Measurements from ENCODE around the gene PRDM1.

The PRDM1 gene

DNA sequence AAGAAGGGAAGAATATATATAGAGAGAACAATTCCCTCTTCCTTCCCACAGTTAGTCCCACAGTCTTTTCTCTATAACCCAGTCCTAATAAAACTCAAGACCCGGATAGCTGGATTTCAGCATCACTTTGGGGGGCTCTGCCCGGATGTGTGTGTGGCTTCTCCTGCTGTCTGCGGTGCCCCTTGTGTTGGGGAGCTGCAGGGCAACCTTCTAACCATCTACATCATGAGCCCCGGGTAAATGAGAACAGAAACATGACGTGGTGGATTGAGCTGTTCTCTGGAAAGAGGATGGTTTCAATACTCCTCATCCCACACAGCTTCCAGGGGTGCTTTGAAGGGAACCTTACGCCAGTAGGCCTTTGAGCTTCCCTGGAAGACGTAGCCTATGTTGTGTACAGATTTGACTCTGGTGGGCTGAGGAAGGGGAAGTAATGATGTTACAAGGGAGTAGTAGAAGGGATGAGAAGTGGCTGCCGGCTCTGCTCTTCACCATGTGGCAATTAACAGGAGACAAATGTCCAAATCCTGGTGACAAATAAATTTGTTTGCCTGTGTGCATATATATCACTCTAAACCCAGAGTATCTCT is 13.5 kb upstream of the PRDM1 start:
- no peak for DNase-seq

DNA sequence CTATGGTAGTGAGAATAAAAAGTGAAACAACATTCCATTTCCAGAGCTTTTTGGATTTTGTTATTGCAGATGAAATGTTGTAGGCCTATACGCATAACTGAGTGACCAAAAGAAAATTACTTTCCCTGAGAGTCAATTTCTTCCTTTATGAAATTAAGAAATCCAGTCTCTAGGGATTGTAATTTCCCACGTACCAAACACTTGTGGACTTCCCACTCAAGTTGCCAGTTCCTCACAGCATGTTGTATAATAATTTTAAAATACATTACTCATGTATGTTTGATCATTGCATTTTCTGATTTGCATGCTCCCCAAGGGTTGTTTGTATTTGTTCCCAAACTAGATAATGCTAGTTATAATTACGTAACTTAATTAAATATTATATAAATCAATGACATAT is 12.0 kb upstream of the PRDM1 start:
- no peak for DNase-seq

GRCh38 chr6:106076139-106076538 is 10.0 kb upstream of the PRDM1 start:
- DNase-seq, result no peak

GRCh38 chr6:106077170-106077569 is 9.0 kb upstream of the PRDM1 start:
- DNase-seq, result no peak

GRCh38 chr6:106077881-106078280 is 8.3 kb upstream of the PRDM1 start:
- no peak for DNase-seq

GRCh38 chr6:106079961-106080762 is 6.0 kb upstream of the PRDM1 start:
- DNase-seq, result no peak

GRCh38 chr6:106080763-106081095 is 5.4 kb upstream of the PRDM1 start:
- no peak for DNase-seq

GRCh38 chr6:106081715-106082114 is 4.4 kb upstream of the PRDM1 start:
- DNase-seq, result no peak

- DNase-seq, result no peak
Measured at GRCh38 chr6:106082735-106083398, 3.3 kb upstream of the PRDM1 start.

DNA sequence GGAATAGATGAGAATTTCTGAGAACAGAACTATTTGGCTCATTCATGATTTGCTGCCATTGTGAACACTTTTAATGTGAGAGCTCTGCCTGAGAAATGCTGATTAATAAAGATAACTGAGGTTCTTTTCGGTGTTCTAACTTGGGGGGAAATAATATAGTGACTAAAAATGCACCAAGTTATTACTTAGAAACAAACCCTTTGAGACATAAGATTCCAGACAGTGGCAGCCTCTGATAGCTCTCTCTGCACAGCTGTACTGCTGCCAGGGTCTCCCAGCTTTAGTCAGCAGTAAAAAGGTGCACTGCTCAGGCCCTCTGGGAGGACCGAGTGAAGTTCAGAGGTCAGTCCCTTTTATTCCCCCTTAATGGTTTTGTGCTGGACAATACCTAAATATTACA is 2.5 kb upstream of the PRDM1 start:
- no peak for DNase-seq

GRCh38 chr6:106084106-106084988 is 1.8 kb upstream of the PRDM1 start:
- DNase-seq, result no peak

GRCh38 chr6:106084989-106085691 is 996 bp upstream of the PRDM1 start:
- DNase-seq, result no peak

- no peak for DNase-seq
Measured at GRCh38 chr6:106085692-106085983, 498 bp upstream of the PRDM1 start.

DNA sequence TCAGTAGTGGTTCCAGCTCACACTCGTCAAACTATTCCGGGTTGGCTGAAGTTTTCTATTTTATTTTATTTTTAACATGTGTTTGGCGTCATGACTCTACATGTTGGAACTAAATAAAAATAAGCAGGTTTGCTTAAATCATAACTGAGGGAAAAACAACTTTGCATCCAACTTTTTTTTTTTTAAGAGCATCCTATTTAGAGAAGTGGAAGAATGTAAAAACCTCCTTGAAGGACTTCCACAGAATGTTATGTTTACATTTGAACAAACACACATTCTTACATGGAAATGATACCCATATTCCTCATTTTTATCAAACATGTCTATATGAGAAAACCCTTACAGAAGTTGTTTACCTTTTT is 659 bp downstream of the PRDM1 start:
- DNase-seq, result no peak

GRCh38 chr6:106087548-106088325 is 1.6 kb downstream of the PRDM1 start:
- no peak for DNase-seq

GRCh38 chr6:106090001-106090400 is 3.9 kb downstream of the PRDM1 start:
- DNase-seq, result no peak

DNA sequence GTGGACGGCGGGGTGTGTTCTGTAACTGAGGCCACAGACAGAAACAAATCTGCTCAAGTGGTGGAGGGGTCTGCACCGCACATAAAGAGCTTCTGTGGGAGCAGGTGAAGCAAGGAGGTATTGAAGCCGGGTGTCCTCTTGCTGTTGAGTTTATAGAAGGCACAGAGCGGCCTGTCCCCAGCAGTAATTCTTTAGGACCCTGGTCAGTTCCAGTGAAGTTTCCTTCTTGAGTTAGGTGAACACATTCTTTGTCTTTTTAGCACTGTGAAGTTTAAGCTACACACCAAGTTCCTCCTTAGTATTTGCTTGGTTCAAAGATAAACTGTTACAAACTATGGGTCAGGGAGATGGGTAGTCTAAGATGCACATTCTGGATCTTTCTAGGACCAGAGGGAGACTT is 6.1 kb downstream of the PRDM1 start:
- DNase-seq, result no peak

DNA sequence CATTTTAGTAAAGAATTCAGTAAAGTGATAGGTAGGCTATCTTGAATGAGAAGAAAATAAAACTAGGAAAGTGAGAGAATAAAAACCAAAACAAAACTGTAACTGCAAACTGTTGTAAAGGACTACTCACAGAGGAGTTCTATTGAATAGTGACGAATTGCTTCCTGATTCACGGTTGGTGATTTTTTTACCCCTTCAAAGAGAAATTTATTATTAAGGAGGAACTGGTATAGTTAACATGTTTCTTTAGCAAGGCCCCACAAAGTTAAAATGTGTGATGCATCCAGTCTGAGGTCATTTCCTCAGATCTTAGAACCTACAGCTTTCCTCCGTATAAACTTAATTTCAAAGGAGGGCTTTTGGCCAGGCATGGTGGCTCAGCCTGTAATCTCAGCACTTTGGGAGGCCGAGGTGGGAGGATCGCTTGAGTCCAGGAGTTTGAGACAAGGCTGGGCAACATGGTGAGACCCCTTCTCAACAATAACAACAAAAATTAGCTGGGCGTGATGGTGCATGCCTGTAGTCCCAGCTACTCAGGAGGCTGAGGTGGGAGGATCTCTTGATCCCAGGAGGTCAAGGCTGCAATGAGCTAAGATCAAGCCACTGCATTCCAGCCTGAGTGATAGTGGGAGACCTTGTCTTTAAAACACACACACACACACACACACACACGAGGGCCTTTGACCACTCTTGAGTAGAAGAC is 8.3 kb downstream of the PRDM1 start:
- DNase-seq, result no peak

DNA sequence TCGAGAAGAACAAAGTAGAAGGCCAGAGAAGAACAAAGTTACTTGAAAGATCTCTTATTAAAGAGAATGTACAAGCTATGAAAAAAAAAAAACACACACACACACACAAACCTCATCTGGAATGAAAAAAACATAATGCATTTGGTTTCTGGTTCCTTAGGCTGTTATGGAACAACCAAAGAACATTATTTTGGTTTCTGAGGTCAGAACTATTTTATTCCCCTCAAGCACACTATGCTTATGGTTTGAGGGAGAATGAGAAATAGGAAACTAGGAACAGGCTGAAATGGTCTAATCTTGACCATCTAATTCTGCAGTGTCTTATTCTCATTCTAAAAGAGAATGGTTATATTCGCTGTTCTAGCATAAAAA is 8.8 kb downstream of the PRDM1 start:
- DNase-seq, result no peak

- DNase-seq, result peak; percentile 33
Measured at GRCh38 chr6:106097411-106098231, 11.5 kb downstream of the PRDM1 start.
